Parathyroid adenoma (tissue), 2 donors: ENCODE measurements around the gene BAZ1B.
"Not testable (repeated sequence)": the region's sequence is repeated elsewhere in the genome, so short reads cannot be mapped to it uniquely, and the experiment has no call there.

Experiments
- H2AFZ ChIP-seq: fragments of 300-600 bp; sonication (generic); one replicate; pipeline ENCODE4 v1.7.0; 2017; ENCODE audit warnings: antibody characterized with exemption, mild to moderate bottlenecking
- H3K27ac ChIP-seq: fragments of 300-600 bp; sonication (generic); one replicate; pipeline ENCODE4 v1.7.0; 2017
- H3K27me3 ChIP-seq: fragments of 300-600 bp; sonication (generic); one replicate; pipeline ENCODE4 v1.7.0; 2017; ENCODE audit warnings: low read length; ENCODE audit not compliant: control insufficient read depth, insufficient read depth
- H3K36me3 ChIP-seq: fragments of 300-600 bp; sonication (generic); one replicate; pipeline ENCODE4 v1.7.0; 2017; ENCODE audit warnings: low read length; ENCODE audit not compliant: control insufficient read depth, insufficient read depth
- H3K4me1 ChIP-seq: fragments of 300-600 bp; sonication (generic); one replicate; pipeline ENCODE4 v1.7.0; 2017; ENCODE audit warnings: control low read depth
- H3K4me2 ChIP-seq: fragments of 300-600 bp; sonication (generic); one replicate; pipeline ENCODE4 v1.7.0; 2017; ENCODE audit warnings: low read length
- H3K4me3 ChIP-seq: fragments of 300-600 bp; sonication (generic); one replicate; pipeline ENCODE4 v1.7.0; 2017; ENCODE audit warnings: low read depth, low read length
- H3K79me2 ChIP-seq: fragments of 300-600 bp; sonication (generic); one replicate; pipeline ENCODE4 v1.7.0; 2017; ENCODE audit warnings: control low read depth
- H3K9ac ChIP-seq: fragments of 300-600 bp; sonication (generic); one replicate; pipeline ENCODE4 v1.7.0; 2017; ENCODE audit warnings: mild to moderate bottlenecking
- H3K9me3 ChIP-seq: fragments of 300-600 bp; sonication (generic); one replicate; pipeline ENCODE4 v1.7.0; 2017; ENCODE audit warnings: low read length; ENCODE audit not compliant: control insufficient read depth
- TF ChIP-seq, protein P1 (sequence below): fragments of 300-600 bp; sonication (generic); IDR thresholded peaks from one replicate; pipeline ENCODE4 v1.7.0; 2017; ENCODE audit warnings: antibody characterized with exemption, mild to moderate bottlenecking
- donor health status: primary hyperparathyroidism.

BAZ1B gene

DNA sequence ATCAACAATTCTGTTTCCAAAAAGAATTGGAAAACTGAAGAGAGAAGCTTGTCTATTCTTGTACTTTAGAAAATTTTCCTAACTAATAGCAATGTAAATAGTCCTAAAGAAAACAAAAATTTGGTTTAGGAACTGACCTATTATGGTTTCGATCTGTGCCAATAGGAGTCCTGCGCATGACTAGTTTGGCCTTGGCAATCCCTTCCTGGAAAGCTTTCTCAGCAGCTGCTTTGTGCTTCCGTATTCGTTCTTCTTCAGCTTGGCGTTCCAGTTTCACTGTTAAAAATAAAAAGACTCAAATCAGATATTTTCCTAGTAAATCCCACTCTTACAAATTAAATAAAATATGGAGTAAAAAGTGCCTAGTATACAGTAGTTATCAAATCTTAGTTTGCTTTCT is 51.9 kb downstream of the BAZ1B start:
- Histone ChIP-seq H3K79me2 (peaks cover 38% of the 10 kb centered on the region), H2AFZ (no peak overlapping the region), H3K27me3 (no peaks in the 10 kb centered on the region), H3K9me3 (no peaks in the 10 kb centered on the region), H3K4me1 (no peaks in the 10 kb centered on the region), H3K4me3 (no peak overlapping the region), H3K27ac (no peak overlapping the region), H3K4me2 (no peak overlapping the region), H3K36me3 (no peaks in the 10 kb centered on the region), H3K9ac (no peak overlapping the region)
- TF ChIP-seq, protein P1, sequence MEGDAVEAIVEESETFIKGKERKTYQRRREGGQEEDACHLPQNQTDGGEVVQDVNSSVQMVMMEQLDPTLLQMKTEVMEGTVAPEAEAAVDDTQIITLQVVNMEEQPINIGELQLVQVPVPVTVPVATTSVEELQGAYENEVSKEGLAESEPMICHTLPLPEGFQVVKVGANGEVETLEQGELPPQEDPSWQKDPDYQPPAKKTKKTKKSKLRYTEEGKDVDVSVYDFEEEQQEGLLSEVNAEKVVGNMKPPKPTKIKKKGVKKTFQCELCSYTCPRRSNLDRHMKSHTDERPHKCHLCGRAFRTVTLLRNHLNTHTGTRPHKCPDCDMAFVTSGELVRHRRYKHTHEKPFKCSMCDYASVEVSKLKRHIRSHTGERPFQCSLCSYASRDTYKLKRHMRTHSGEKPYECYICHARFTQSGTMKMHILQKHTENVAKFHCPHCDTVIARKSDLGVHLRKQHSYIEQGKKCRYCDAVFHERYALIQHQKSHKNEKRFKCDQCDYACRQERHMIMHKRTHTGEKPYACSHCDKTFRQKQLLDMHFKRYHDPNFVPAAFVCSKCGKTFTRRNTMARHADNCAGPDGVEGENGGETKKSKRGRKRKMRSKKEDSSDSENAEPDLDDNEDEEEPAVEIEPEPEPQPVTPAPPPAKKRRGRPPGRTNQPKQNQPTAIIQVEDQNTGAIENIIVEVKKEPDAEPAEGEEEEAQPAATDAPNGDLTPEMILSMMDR, result no peak

DNA sequence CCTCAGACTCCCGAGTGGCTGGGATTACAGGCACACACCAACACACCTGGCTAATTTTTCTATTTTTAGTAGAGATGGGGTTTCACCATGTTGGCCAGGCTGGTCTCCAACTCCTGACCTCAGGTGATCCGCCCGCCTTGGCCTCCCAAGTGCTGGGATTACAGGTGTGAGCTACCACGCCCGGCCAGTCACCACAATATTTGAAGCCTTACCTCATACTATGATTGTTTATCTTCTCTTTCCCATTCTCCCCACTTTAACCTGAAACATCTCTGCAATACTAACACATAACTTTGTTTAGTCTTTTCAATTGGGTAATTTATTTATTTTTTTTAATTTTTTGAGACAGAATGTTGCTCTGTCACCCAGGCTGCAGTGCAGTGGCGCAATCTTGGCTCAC is 55.0 kb downstream of the BAZ1B start:
- not testable (repeated sequence) for H3K9ac ChIP-seq, H3K4me3 ChIP-seq, H2AFZ ChIP-seq, H3K27ac ChIP-seq, H3K9me3 ChIP-seq, H3K36me3 ChIP-seq, H3K4me2 ChIP-seq, H3K27me3 ChIP-seq, H3K4me1 ChIP-seq
- H3K79me2 ChIP-seq, result peaks cover 21% of the 10 kb centered on the region

DNA sequence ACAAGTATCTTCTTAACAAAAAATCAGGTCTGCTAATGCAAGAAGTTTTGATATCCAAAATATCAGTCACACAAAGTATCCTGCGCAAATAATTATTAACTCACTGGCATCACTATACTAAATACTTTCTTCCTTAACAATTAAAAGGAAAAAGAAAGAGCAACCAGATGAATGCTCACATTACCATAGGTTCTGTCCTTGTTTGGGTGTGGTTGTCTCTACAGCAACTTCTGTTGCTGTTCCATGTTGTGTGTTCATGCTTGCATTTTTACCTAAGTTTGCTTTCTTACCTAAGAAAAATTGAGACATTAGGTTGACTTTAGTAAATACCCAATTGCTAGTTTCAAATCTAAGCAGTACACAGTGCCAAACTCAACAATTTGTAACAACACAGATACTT is 56.0 kb downstream of the BAZ1B start:
- Histone ChIP-seq H3K9ac (no peak overlapping the region), H3K36me3 (no peaks in the 10 kb centered on the region), H3K4me3 (no peak overlapping the region), H3K27ac (no peak overlapping the region), H3K4me1 (no peaks in the 10 kb centered on the region), H3K9me3 (no peaks in the 10 kb centered on the region), H2AFZ (no peak overlapping the region), H3K27me3 (no peaks in the 10 kb centered on the region), H3K4me2 (no peak overlapping the region), H3K79me2 (peaks cover 21% of the 10 kb centered on the region)
- TF ChIP-seq, protein P1, result no peak

DNA sequence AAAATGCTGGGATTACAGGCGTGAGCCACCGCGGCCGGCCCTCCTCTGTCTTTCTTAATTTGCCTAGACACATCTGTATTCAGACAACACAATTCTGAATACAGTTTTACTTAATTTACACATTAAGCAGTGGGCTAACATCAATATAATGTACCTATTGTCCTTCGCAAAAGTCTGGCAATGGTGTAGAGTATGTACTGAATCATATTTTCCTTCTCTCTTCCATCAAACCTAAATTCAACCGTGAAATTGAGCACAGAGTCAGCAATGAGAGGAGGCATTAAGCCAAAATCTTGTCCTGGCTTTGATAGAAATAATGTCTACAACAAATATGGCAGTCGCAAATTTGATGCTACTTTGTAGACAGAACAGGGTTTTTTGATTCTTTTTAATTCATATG is 58.1 kb downstream of the BAZ1B start:
- no peaks in the 10 kb centered on the region for H3K36me3 ChIP-seq
- TF ChIP-seq, protein P1, result no peak
- H3K27me3 ChIP-seq, result no peaks in the 10 kb centered on the region
- no peak overlapping the region for H2AFZ ChIP-seq
- H3K4me2 ChIP-seq, result no peak overlapping the region
- no peaks in the 10 kb centered on the region for H3K4me1 ChIP-seq
- no peak overlapping the region for H3K27ac ChIP-seq
- H3K9me3 ChIP-seq, result no peaks in the 10 kb centered on the region
- no peak overlapping the region for H3K4me3 ChIP-seq
- H3K9ac ChIP-seq, result no peak overlapping the region
- peaks cover 11% of the 10 kb centered on the region for H3K79me2 ChIP-seq

DNA sequence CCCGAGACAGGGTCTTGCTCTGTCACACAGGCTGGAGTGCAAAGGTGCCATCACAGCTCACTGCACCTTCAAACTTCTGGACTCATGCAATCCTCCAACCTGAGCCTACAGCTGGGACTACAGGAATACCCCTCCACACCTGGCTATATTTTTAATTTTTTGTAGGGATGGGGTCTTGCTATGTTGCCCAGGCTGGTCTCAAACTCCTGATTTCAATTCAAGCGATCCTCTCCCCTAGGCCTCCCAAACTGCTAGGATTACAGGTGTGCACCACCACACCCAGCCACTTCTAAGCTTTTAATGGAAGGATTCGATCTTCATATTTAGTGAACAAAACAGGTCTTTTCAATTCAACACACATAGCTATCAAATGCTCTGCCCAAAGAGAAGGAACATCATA is 58.8 kb downstream of the BAZ1B start:
- Histone ChIP-seq H3K27ac (no peak overlapping the region), H3K36me3 (no peaks in the 10 kb centered on the region), H3K79me2 (peaks cover 8% of the 10 kb centered on the region), H3K4me2 (no peak overlapping the region), H3K9me3 (no peaks in the 10 kb centered on the region), H2AFZ (no peak overlapping the region), H3K9ac (no peak overlapping the region), H3K4me3 (no peak overlapping the region), H3K4me1 (no peaks in the 10 kb centered on the region), H3K27me3 (no peaks in the 10 kb centered on the region)
- TF ChIP-seq, protein P1, result no peak
